GM12878 (cell line): ENCODE results near the gene CSMD2. TPM values are rescaled to one million over a fixed set of nuclear protein-coding genes. Genes with fewer than 3 reads are reported as not detected.

Experiments used
- ATAC-seq: fragments of 200-7000 bp; cut with Tn5 transposase; 3 replicates; pipeline ENCODE4 v1.9.1; 2020; ENCODE audit warnings: mild to moderate bottlenecking, moderate library complexity
- BruUV-seq: library from RNA; stranded (reverse); fragments of 400-500 nt; replicated peaks from 2 replicates; lab custom pipeline; 2021; lab: Mats Ljungman, UMichigan
- CTCF ChIA-PET: fragments of 300-600 bp; sonication (Branson Sonifier 250); formaldehyde crosslinking; extraction: SDS; loops from one replicate; lab custom pipeline; 2021; ENCODE audit warnings: inconsistent platforms; lab: Yijun Ruan, JAX
- POLR2A ChIA-PET: fragments of 350-600 bp; formaldehyde crosslinking; extraction: SDS; loops from one replicate; lab custom pipeline; 2021; ENCODE audit warnings: inconsistent platforms; lab: Charles Lee
- RAD21 ChIA-PET: fragments of 300-600 bp; sonication (Branson Sonifier 250); formaldehyde crosslinking; loops from one replicate; lab custom pipeline; 2023; ENCODE audit warnings: antibody characterized with exemption; ENCODE audit not compliant: unreplicated experiment; lab: Charles Lee
- SMC1A ChIA-PET: fragments of 300-600 bp; sonication (Branson Sonifier 250); formaldehyde crosslinking; loops from one replicate; lab custom pipeline; 2023; ENCODE audit not compliant: unreplicated experiment, uncharacterized antibody; lab: Charles Lee
- DNase-seq: peaks from one replicate; pipeline ENCODE4 v3.0.0-alpha.2; 2011; ENCODE audit warnings: low read depth, low spot score
- FAIRE-seq: peaks from 3 replicates; lab custom pipeline; 2011; peaks lifted over from hg19 to GRCh38; lab: Jason Lieb, UNC
- H2AFZ ChIP-seq: 2 replicates; pipeline ENCODE4 v1.6.0; 2011; ENCODE audit warnings: low read depth, low read length, control low read depth; ENCODE audit not compliant: control insufficient read depth
- H3K27ac ChIP-seq: 2 replicates; pipeline ENCODE4 v1.5.1; 2011; ENCODE audit warnings: control low read depth; ENCODE audit not compliant: control insufficient read depth, insufficient read depth
- H3K27me3 ChIP-seq, 2 experiments: replicated peaks in 1 of 2; 2 replicates each; pipeline versions ENCODE4 v1.6.0 to v1.6.1; 2011; ENCODE audit warnings: low read length in 1 of 2; ENCODE audit not compliant: control insufficient read depth in 2 of 2, insufficient read depth in 2 of 2
- H3K36me3 ChIP-seq, 2 experiments: 2 replicates each; pipeline ENCODE4 v1.5.1; 2011; ENCODE audit warnings: low read length in 1 of 2; ENCODE audit not compliant: control insufficient read depth in 2 of 2, insufficient read depth in 2 of 2
- H3K4me1 ChIP-seq: 2 replicates; pipeline ENCODE4 v1.6.1; 2011; ENCODE audit warnings: mild to moderate bottlenecking, low read length, moderate library complexity, mixed read lengths; ENCODE audit not compliant: control insufficient read depth, insufficient read depth
- H3K4me2 ChIP-seq: 2 replicates; pipeline ENCODE4 v1.6.0; 2011; ENCODE audit warnings: control low read depth; ENCODE audit not compliant: control insufficient read depth, insufficient read depth
- H3K4me3 ChIP-seq: fragments of 200-600 bp; sonication (generic); 2 replicates; pipeline ENCODE4 v1.5.1; 2016
- H3K79me2 ChIP-seq: 2 replicates; pipeline ENCODE4 v1.6.0; 2011; ENCODE audit warnings: low read length; ENCODE audit not compliant: control insufficient read depth, insufficient read depth
- H3K9ac ChIP-seq: 2 replicates; pipeline ENCODE4 v1.8.0; 2011; ENCODE audit warnings: low read length, control low read depth, mixed read lengths; ENCODE audit not compliant: control insufficient read depth, insufficient read depth
- H3K9me3 ChIP-seq: replicated peaks from 3 replicates; pipeline ENCODE4 v1.5.1; 2011; ENCODE audit warnings: mild to moderate bottlenecking, low read length; ENCODE audit not compliant: control insufficient read depth, insufficient read depth
- H4K20me1 ChIP-seq: 2 replicates; pipeline ENCODE4 v1.6.0; 2011; ENCODE audit not compliant: control insufficient read depth, insufficient read depth
- ATF7 ChIP-seq: fragments of 450-650 bp; IDR thresholded peaks from 2 replicates; pipeline ENCODE4 v1.6.1; 2016; ENCODE audit warnings: low read depth, mild to moderate bottlenecking
- MTA2 ChIP-seq: fragments of 450-650 bp; IDR thresholded peaks from 2 replicates; pipeline ENCODE4 v1.6.1; 2016; ENCODE audit warnings: low read depth, mild to moderate bottlenecking, moderate library complexity
- POLR2AphosphoS2 ChIP-seq: IDR thresholded peaks from 2 replicates; pipeline ENCODE4 v1.6.1; 2011; ENCODE audit warnings: low read depth, mild to moderate bottlenecking, low read length, improper control_type of control experiment, moderate library complexity
- RAD21 ChIP-seq: IDR thresholded peaks from 2 replicates; pipeline ENCODE4 v1.6.1; 2011; ENCODE audit warnings: mild to moderate bottlenecking, low read depth, low read length, moderate library complexity; ENCODE audit not compliant: insufficient read depth
- RBBP5 ChIP-seq: fragments of 200-600 bp; sonication (generic); conservative IDR thresholded peaks from 2 replicates; pipeline ENCODE4 v1.6.1; 2016
- RCOR1 ChIP-seq: conservative IDR thresholded peaks from 2 replicates; pipeline ENCODE4 v1.6.1; 2012; ENCODE audit warnings: low read depth, low read length, improper control_type of control experiment
- RELA ChIP-seq: fragments of 450-650 bp; IDR thresholded peaks from 2 replicates; pipeline ENCODE4 v1.8.0; 2014; ENCODE audit warnings: borderline replicate concordance; ENCODE audit not compliant: partially characterized antibody
- RFX5 ChIP-seq: IDR thresholded peaks from 2 replicates; pipeline ENCODE4 v1.6.1; 2011; ENCODE audit warnings: low read depth, low read length, improper control_type of control experiment
- RUNX3 ChIP-seq: IDR thresholded peaks from 2 replicates; pipeline ENCODE4 v1.6.1; 2012; ENCODE audit warnings: low read length, inconsistent platforms
- SP1 ChIP-seq: IDR thresholded peaks from one replicate; pipeline ENCODE4 v1.6.1; 2011; ENCODE audit warnings: low read depth, low read length
- STAT3 ChIP-seq: IDR thresholded peaks from 2 replicates; pipeline ENCODE4 v1.6.1; 2011; ENCODE audit warnings: low read depth, low read length, improper control_type of control experiment
- TBL1XR1 ChIP-seq: IDR thresholded peaks from 2 replicates; pipeline ENCODE4 v1.6.1; 2012; ENCODE audit warnings: low read depth, low read length, improper control_type of control experiment
- TCF3 ChIP-seq: IDR thresholded peaks from 2 replicates; pipeline ENCODE4 v1.6.1; 2012; ENCODE audit warnings: low read depth, mild to moderate bottlenecking, low read length, borderline replicate concordance; ENCODE audit not compliant: insufficient read depth
- YBX1 ChIP-seq: fragments of 450-650 bp; IDR thresholded peaks from 2 replicates; pipeline ENCODE4 v1.6.1; 2016; ENCODE audit warnings: antibody characterized with exemption
- ZBTB11 ChIP-seq: fragments of 450-650 bp; formaldehyde crosslinking; IDR thresholded peaks from 2 replicates; pipeline ENCODE4 v1.5.0; 2022; ENCODE audit warnings: mild to moderate bottlenecking, missing genetic modification characterization
- ZNF24 ChIP-seq: fragments of 450-650 bp; IDR thresholded peaks from 2 replicates; pipeline ENCODE4 v1.6.1; 2017; ENCODE audit warnings: antibody characterized with exemption, mild to moderate bottlenecking
- WGBS: methylation state at CpG from one replicate; pipeline ENCODE4 v1.1.6; 2016; ENCODE audit warnings: low lambda C conversion rate; ENCODE audit not compliant: insufficient replicate concordance, insufficient coverage; ENCODE audit errors: missing lambda C conversion rate; 5-methylcytosine and 5-hydroxymethylcytosine counted together
- in situ Hi-C: fragments of 300-500 bp; cut with MboI; formaldehyde crosslinking; loops from 9 replicates; pipeline ENCODE4 v1.14.3; 2018; ENCODE audit warnings: mixed read lengths
- intact Hi-C: fragments of 100-400 bp; cut with micrococcal nuclease; formaldehyde crosslinking; loops from one replicate; pipeline ENCODE4 v1.14.2; 2022; ENCODE audit not compliant: unreplicated experiment
- polyA plus RNA-seq, 11 experiments: library from polyadenylated mRNA; depleted of rRNA in 4 of 11; unstranded in 6 of 11; stranded (reverse) in 5 of 11; fragments of >200 nt; fragmentation: Nextera tagmentation in 4 of 11; fragmentation: Illumina TruSeq in 1 of 11; extraction: Ambion mirVana in 4 of 11; extraction: Trizol in 1 of 11; gene quantifications; 1 replicate in 1 of 11; 2 replicates in 10 of 11; pipeline versions ENCODE4 v1.2.1 to v1.2.3, GENCODE V29; 2011 to 2016; ENCODE audit warnings: inconsistent platforms in 2 of 11, missing spikeins in 2 of 11, low read depth in 1 of 11
- total RNA-seq, 4 experiments: library from RNA; depleted of rRNA in 3 of 4; stranded (reverse); fragments of >200 nt in 3 of 4; fragmentation: Illumina TruSeq in 1 of 4; extraction: Trizol in 1 of 4; gene quantifications; 2 replicates each; pipeline versions ENCODE4 v1.2.1 to v1.2.3, GENCODE V29; 2013 to 2021

The CSMD2 gene
- total and polyA plus RNA-seq, 10 of the 15 experiments (the other 5 are each of a cell fraction or from before 2014, with no cell fraction given) = under 0.01 TPM; not detected in 9

- ChIA-PET SMC1A (no interaction called here), POLR2A (no interaction called here), CTCF (no interaction called here), RAD21 (no interaction called here)
- H3K79me2 ChIP-seq = no peaks in the 10 kb centered on the region
- no peak overlapping the region for H3K27ac ChIP-seq
- DNase-seq = no peak
- intact Hi-C loops = no loop called here
- TF ChIP-seq ZNF24 (no peak), TBL1XR1 (no peak), RFX5 (no peak), TCF3 (no peak), RBBP5 (no peak), RAD21 (no peak), STAT3 (no peak), RCOR1 (no peak), MTA2 (no peak), RELA (no peak), SP1 (no peak)
- ATAC-seq = no peak
- H3K4me1 ChIP-seq = no peaks in the 10 kb centered on the region
- no peak overlapping the region for H3K9ac ChIP-seq
- no peaks in the 10 kb centered on the region for H3K27me3 ChIP-seq
- H3K36me3 ChIP-seq = no peaks in the 10 kb centered on the region
- no peak overlapping the region for H3K4me3 ChIP-seq
- no peak overlapping the region for H2AFZ ChIP-seq
- no peaks in the 10 kb centered on the region; the same call in 2 of the 3 replicates for H3K9me3 ChIP-seq
- WGBS = 0% methylated on average over 1 of the region's 1 CpG
- no peak for FAIRE-seq
- no peaks in the 10 kb centered on the region for H4K20me1 ChIP-seq
- no peak overlapping the region for H3K4me2 ChIP-seq
- no TSS peak for BruUV-seq
- in situ Hi-C loops = no loop called here
Observed at GRCh38 chr1:33867684-33868083, 297.3 kb downstream of the CSMD2 start.

- no peaks in the 10 kb centered on the region for H3K36me3 ChIP-seq
- BruUV-seq = no TSS peak
- no peak for FAIRE-seq
- in situ Hi-C loops (no loop called here), intact Hi-C loops (no loop called here)
- SMC1A ChIA-PET = no interaction called here
- no peak overlapping the region for H3K27ac ChIP-seq
- H3K4me1 ChIP-seq = no peaks in the 10 kb centered on the region
- no peaks in the 10 kb centered on the region for H3K27me3 ChIP-seq
- POLR2A ChIA-PET = interaction anchor here (0.5 kb wide), 1 partner anchor 205 kb away, joined by 5 read pairs; no protein-coding TSS in a partner anchor
- no peaks in the 10 kb centered on the region; the same call in 2 of the 3 replicates for H3K9me3 ChIP-seq
- no peak overlapping the region for H3K4me2 ChIP-seq
- 32% methylated on average over 6 of the region's 6 CpGs for WGBS
- DNase-seq = no peak
- H3K4me3 ChIP-seq = no peak overlapping the region
- CTCF ChIA-PET = no interaction called here
- ATAC-seq = no peak
- RAD21 ChIA-PET = no interaction called here
- H4K20me1 ChIP-seq = no peaks in the 10 kb centered on the region
- no peak overlapping the region for H3K9ac ChIP-seq
- no peaks in the 10 kb centered on the region for H3K79me2 ChIP-seq
- no peak overlapping the region for H2AFZ ChIP-seq
- TF ChIP-seq YBX1 = no peak
- TF ChIP-seq RUNX3 = no peak
- TF ChIP-seq ATF7 = no peak
- no peak for TF ChIP-seq ZBTB11 (CRISPR knock-in tag)
- TF ChIP-seq POLR2AphosphoS2 = no peak
Observed at GRCh38 chr1:33866281-33866680, 298.7 kb downstream of the CSMD2 start.
